IMR-90 (cell line): ENCODE data around the gene ZNF335.

ENCODE experiments used
- BHLHE40 ChIP-seq: fragments of 150-350 bp; IDR thresholded peaks from 2 replicates; pipeline ENCODE4 v1.6.1; 2016; ENCODE audit warnings: mild to moderate bottlenecking, low read depth, low read length
- CHD1 ChIP-seq: IDR thresholded peaks from 2 replicates; pipeline ENCODE4 v1.6.1; 2012; ENCODE audit warnings: low read depth, low read length, improper control_type of control experiment
- CTCF ChIP-seq: conservative IDR thresholded peaks from 2 replicates; pipeline ENCODE4 v1.5.1; 2012; ENCODE audit warnings: mild to moderate bottlenecking, low read depth, low read length, improper control_type of control experiment
- MXI1 ChIP-seq: IDR thresholded peaks from 2 replicates; pipeline ENCODE4 v1.6.1; 2012; ENCODE audit warnings: low read depth, mild to moderate bottlenecking, low read length, moderate library complexity, borderline replicate concordance
- RAD21 ChIP-seq: IDR thresholded peaks from 2 replicates; pipeline ENCODE4 v1.6.1; 2012; ENCODE audit warnings: low read length, improper control_type of control experiment

- TF ChIP-seq CTCF: peak; percentile 28; the same call in 1 of the 2 replicates
- no peak for TF ChIP-seq MXI1
- no peak for TF ChIP-seq BHLHE40
- TF ChIP-seq CHD1: no peak
- TF ChIP-seq RAD21: peak; percentile 28; the same call in 1 of the 2 replicates
Observed at GRCh38 chr20:45933266-45934045, 38.5 kb downstream of the ZNF335 start.
